CD1c-positive myeloid dendritic cell (primary cell): ENCODE measurements around the gene HSPA9.
A peak's percentile ranks its signal among the peaks of the same experiment; 100 is the strongest.

Experiments
- DNase-seq: peaks from one replicate; pipeline ENCODE4 v3.0.0-alpha.2; 2016; ENCODE audit errors: extremely low spot score

HSPA9 gene

DNA sequence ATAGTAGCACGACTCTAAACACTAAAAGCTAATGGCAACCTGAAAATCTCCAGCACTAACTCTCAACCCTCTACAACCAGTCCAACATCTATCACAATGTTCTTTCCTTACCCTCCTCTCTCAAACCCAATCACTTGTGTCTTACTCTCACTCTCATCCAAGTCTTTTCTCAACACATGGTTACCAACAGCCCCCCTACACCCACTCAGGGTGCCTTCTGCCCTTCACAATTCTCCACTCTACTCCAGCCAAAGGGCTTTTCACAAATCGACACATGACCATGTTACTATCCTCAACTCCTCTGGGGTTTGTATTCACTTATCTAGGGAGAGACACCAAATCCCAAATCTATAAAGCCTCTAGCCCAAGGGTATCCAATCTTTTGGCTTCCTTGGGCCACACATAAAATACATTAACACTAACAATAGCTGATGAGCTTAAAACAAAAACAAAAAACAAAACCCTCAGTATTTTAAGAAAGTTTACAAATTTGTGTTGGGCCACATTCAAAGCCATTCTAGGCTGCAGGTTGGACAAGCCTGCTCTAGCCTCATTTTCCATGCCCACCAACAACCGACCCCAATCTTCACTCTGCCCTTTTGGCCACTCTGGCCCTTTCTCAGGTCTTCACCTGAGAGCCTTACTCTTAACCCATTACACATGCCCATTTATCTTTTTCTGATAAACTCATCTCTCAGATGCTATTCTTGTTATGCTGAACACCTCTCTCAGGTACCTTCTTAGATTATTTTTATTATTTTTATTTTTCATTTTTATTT lies 11.7 kb downstream of the HSPA9 start:
- no peak for DNase-seq

DNA sequence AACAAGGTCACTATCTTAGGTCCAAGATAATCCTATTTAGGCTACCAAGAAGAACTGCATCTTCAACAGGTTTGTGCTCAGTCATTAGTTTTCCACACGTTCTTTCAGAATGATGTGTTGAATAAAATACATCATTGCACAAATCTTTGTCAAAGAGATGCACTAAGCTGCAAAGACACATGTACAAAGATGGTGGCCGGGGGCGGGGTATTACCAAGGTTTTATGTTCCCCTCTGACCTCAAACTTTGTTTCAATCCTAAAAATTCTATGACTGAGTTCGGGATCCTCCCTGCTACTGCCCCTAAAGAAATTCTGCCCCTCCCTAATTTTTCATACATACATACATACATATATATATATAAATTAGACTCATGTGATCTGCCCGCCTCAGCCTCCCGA lies 14.2 kb downstream of the HSPA9 start:
- DNase-seq, result no peak

DNA sequence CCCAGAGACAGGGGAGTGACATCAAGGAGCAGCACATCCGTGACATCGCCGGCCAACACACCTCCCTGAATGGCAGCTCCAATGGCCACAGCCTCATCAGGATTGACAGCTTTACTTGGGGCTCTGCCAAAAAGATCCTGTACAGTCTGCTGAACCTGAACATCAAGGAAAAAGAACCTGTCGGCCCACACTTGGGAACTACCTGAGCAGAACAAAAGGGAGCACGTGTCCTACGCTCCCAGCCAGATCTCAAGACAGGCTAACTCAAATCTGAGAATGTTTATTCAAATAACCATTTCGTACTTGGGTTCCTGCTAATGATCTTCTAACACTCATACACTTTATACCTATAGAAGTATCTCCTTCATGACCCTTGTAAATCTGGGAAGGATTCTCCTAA lies 15.3 kb downstream of the HSPA9 start:
- DNase-seq, result no peak

DNA sequence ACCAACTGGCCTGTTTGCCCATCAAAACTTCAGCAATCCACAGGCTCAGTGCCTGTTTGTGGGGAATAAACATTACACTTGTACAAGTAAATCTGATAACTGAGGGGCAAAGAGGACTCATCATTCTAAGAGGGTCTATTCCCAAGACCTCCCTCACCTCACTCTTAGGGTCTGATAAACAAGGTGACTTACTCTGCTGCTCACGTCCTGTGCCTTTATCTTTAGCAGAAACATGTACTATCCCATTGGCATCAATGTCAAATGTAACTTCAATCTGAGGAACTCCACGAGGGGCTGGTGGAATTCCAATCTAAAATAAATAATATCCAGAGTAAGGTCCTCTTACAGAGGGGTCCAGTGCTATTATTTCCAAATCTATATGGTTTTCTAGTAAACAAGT lies 17.5 kb downstream of the HSPA9 start:
- DNase-seq, result no peak

DNA sequence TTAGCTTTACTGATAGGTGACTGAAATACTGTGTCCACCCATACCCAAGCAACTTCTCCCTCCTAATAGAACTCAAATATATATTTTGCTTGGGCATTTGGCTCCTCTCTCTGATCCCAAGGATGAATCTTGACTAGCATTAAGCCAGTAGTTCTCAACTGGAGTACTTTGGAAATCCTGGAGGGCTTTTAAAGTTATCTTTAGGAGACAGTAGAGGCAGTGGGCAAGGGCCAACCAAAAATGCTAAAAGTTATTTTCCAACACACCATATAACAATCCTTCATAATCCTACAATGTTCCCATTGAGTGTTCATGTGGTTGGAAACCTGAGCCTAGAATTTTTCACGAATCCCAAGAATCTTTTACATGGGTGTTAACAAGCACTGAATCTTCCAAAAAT lies 21.1 kb downstream of the HSPA9 start:
- DNase-seq, result no peak

DNA sequence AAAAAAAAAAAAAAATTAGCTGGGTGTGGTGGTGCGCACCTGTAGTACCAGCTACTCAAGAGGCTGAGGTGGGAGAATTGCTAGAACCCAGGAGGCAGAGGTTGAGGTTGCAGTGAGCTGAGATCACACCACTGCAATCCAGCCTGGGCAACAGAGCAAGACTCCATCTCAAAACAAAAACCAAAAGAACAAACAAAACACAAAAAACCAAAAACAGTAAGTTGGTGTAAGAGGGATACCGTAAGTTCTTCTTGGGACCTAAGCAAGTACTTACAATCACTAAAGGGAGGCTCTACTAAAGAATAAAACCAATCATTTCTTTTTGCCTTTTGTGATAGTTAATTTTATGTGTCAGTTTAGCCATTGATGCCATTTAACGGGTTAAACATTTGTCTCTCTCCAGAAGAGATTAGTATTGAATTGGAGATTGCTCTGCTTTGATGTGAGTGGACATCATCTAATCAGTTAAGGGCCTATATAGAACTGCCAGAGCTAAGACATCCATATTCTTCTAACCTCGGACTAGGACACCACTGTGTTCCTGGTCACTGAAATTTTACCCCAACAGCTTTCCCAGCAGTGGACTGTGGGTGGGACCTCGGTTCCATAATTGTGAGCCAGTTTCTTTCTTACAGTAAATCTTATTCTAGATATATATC lies 21.6 kb downstream of the HSPA9 start:
- DNase-seq, result no peak

DNA sequence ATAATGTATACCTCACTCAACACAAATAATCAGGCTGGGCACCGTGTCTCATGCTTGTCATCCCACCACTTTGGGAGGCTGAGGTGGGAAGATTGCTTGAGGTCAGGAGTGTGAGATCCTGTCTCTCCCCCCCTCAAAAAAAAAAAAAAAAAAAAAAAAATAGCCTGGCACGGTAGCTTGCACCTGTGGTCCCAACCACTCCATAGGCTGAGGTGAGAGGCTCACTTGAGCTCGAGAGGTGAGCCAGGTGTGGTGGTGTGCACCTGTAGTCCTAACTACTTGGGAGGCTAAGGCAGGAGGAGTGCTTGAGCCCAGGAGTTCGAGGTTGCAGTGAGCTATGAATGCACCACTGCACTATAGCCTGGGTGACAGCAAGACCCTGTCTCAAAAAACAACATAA lies 22.5 kb downstream of the HSPA9 start:
- no peak for DNase-seq

DNA sequence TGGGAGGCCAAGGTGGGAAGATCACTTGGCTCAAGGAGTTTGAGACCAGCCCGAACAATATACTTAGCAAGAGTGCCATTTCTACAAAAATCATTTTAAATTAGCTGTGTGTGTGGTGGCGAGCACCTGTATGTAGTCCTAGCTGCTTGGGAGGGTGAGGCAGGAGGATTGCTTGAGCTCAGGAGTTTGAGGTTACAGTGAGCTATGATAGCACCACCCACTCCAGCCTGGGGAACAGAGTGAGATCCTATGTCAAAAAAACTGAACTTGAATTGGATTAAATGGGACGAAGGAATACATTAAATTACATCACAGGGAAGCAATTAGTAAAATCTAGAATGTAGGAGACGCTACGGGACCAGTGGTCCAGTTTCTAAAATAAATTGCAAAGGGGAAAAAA lies 25.8 kb downstream of the HSPA9 start:
- no peak for DNase-seq

DNA sequence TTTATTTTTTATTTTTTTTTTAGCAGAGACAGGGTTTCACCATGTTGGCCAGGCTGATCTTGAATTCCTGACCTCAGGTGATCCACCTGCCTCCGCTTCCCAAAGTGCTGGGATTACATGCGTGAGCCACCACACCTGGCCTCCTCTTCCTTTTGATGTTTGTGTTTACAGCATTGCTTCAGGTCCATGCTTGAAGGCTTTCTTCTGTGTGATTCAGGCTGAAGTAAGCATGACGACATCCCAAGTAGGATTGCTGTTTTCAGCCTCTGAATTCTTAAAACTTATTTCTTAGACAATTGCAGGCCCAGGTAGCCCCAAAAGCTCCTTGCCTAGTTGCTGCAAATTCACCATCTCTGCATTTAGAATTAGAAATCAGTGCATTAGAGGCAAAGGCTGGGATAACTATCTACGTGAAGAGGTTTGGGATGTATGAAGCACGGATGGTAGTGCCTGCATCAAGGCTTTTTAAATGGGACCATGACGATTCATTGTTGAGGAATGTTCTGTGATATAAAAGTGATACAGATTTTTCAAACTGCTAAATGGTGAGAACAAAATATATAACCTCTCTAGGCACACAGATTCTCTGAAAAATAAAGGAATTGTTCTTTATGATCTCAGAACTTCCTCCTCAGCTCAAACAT lies 29.2 kb downstream of the HSPA9 start:
- no peak for DNase-seq

DNA sequence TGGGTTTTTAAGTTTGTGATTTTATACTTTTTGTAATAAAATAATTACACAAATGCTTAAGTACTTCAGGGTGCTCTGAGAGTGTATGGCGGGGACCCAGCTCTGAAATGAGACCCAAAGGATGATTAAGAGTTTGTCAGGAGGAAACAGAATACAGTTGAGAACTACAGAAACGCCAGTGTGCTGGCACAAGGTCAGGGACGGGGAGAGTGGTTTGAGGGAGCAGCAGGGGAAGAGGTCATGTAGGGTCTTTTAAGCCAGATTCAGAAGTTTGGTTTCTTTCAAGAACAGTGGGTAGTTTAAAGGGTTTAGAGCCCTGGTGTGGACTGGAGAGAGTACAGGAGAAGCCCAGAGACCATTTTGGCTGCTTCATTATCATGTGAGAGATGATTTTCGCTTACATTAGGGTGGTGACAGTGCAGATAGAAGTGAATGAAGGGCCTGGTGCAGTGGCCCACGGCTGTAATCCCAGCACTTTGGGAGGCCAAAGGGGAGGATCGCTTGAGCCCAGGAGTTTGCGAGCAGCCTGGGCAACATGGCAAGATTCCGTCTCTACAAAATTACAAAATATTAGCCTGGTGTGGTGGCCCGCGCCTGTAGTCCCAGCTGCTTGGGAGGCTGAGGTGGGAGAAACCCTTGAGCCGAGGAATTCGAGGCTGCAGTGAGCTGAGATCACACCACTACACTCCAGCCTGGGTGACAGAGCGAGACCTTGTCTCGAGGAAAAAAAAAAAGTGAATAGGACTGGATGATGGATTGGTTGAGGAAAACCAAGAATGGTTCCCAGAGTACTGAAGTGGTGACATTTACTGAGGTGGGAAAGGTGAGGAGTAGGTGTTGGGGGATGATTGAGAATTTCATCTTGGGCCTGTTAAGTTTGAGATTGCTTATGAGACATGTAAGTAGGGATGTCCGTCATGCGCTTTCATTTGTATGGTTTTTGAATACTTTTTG lies 30.7 kb downstream of the HSPA9 start:
- peak; percentile 33 for DNase-seq

DNA sequence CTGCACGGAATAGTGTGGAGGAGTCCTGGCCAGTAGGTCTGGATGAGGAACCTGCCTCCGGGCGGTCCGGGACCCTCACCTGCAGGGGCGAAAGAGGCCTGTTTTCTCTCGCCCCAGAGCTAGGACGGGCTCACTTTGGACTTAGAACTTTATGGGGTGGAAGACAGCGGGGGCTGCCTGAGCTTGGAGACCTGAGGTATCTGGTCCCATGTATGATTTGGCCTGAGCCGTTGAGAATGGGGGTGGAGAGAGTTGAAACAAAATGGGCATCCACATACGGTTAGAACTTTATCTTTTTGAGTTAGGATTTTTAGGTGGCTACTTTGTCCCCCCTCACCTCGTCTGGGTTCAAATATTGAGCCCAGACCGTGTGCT lies 31.5 kb downstream of the HSPA9 start:
- DNase-seq, result no peak

DNA sequence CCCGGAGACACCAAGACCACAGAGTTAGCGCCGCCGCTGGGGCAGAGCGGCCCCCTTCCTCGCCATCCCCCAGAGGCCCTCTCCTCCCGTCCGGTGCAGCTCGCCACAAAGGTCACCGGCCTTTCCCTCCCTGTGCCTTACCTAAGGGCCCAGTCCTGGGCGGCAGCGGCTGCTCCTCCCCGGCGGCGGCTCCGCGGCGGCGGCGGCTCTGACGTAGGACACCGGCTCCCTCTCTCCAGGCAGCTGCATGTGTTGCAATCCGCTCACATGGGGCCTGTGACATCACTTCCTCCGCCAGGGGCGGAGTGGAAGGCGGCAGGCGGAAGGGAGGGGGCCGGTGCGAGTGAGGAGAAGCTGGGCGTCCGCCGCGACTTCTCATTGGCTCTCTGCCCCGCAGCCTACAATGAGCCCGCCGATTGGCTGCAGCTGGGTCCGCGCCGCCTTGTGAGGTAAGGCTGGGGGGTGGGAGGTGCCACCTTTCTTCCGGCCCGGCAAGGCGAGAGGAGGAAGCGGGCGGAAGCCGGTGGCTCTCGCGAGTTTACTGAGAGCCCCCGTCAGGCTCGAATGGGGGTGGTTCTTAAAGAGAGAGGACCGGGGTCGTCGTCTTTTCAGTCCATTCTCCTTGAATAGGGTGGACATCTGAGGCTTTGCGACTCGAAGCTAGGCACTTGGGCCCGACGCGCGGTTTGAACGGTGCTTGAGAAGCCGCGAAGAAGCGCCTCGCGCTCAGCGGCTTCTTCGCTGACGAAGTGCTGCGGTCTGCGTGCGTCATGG lies 32.1 kb downstream of the HSPA9 start, which contains the start of gene ETF1:
ETF1 (minus strand) TSS at position 281 of the 774 bp plus-strand sequence. CDS start 318 bp downstream, outside the sequence.
- DNase-seq, result peak; percentile 100

DNA sequence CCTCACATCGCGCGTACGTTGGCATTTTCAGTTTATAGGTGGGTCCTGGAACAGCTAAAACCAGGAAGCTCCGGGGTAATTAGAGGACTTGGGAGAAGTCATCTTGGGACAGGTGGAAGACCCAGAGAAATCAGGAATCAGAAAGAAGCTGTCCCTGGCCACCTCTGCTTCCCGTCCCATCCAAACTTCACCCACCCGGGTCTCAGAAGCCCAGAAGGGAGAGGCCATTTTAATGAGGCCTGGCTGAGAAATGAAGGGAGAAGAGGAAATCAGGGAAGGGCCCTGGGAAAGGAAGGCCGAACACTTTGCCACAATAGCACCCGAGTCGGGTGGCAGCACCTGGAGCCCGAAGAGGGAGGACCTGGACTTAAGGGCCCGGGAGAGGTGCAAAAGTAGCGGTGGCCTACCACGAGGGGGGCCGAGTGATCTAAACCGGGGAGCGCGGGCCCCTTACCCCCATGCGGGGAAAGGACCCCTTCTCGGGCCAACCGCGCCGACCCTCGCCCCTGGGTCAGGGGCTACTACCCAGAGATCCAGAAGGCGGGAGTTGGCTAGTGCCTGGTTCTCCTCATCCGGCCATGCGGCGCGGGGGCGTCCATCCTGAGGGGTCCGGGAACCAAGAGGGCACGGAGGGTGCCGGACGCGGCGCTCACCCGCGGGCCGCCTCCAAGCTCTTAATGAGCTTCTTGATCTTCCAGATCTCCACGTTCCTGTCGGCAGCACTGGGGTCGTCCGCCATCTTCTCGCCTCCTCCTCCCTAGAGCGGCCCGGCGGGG lies 32.8 kb downstream of the HSPA9 start:
- peak; percentile 17 for DNase-seq

DNA sequence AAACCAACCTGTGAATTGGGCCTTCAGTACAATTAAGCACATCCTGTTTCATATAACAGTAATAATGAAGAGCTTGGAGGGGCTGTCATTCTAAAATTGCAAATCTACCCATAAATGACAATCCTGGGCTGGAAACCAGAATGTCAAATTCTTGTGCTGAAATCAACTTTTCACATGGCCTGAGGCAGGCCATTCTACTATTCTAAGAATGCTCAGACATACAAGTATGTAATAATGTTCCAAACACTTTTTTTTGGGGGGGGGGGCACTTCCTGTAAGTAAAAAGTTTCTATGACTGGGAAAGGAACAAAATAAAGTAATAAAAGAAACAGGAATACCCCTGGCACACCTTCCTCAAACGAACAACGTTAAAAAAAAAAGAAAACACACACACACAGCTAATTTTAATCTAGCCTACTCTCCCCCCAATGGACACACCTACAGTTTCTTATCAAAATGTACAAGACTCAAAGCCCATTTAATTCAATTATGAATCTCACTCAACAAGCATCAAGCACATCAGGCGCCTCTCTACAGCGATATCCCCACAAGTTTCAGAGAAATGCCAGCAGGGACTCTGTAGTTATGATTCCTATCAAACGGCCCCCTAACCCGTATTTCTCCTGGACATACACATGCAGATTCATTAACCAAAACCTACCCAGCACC lies 33.6 kb downstream of the HSPA9 start:
- peak; percentile 25 for DNase-seq

DNA sequence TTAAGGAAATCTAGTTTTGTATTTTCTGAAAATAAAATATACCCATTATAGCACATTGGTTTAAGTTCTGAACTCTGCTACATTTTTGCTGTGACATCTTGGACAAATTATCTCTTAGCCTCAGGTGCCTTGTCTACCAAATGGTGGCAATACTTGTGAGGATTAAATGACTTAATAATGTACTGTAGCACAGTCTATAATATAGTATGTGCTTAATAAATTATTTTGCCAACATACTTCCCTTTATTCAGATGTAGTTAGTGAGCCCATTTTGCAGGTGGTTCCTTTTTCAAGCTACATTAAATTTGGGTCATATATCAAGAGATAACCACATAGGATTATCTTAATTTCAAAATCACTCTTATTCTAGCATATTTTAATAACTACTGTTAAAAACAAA lies 35.4 kb downstream of the HSPA9 start:
- DNase-seq, result peak; percentile 17

DNA sequence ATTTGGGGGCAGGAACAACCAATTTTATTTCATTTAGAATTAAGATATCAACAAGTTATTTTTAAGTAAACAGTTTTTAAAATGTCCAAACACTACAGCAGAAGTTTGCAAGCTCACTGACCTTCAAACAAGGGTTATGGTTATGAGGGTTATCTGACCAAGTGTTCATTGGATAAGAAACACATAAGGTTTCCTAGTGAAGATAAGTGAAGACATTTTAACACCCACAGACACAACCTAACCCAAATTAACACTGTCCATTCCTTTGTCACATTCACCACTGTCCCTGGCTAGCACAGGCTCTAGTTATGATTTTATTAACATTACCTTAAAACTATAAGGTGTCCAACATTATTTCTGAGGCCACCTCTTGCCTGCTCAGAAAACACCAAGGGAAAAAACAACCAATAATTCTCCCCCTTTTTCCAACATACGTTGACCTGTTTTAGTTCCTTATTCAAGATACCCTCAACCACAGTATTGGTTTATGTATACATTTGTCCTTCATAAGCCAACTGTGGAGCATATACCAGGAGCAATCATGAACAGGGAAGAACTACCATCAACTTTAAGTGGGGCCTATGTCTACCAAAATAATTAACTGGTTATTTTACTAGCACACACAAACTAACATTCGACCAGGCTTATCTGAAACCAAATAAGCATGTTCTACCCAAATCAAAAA lies 36.1 kb downstream of the HSPA9 start:
- DNase-seq, result no peak

DNA sequence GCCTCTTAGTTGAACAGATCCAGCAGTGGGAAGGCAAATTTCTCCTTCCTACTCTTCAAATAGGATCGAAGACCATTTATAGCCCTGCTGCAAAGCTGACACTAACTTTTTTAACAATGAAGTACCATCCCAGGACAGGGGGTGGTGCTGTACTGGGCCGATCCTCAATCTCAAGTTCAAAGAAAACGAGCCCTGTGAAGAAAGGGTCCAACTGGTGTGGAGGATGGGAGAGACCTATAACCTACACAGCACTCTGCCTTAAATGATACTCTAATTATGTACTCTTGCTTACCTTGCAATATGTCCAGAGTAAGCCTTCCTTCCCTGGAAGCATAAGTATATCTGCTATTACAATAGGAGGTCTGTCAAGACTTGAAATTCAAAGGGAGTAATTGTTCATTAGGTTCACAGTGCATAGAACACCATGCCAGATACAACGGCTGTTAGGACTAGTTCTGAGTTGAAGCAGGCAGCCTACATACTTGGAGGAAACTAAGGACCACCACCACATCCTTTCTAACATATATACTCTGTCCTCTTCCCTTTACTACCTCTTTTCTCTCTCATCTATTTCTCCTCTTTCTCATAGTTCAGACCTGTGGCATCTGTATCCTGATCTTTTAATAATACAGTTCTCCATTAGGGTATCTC lies 38.4 kb downstream of the HSPA9 start:
- no peak for DNase-seq

DNA sequence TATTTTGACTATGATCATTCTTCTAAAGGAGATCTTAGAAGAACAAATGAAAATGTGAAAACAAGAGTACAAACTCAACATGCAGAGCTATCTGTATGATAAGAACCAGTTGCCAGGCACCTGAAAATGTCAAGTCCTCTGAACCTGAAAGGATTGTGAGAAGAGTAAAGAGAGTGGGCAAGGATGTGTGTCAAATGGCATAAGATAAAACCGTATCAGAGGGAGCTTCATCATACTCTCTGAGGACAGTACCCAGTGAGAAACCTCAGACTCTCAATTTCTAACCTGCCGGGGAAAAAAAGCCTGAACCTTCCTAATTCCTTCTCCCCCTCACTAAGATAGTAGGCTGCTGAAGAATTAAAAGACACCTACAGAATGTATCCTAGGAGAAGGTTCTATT lies 39.0 kb downstream of the HSPA9 start:
- DNase-seq, result no peak
